Suprapubic skin (tissue), 4 donors: Measurements from ENCODE around the gene JAML.
"Not testable (repeated sequence)": the region's sequence is repeated elsewhere in the genome, so short reads cannot be mapped to it uniquely, and the experiment has no call there.

Source experiments
- EP300 ChIP-seq: sonication (generic); formaldehyde crosslinking; IDR thresholded peaks from one replicate; pipeline ENCODE4 v1.6.1; 2017; ENCODE audit warnings: antibody characterized with exemption
- POLR2A ChIP-seq, 2 donors: fragments of 450-650 bp; IDR thresholded peaks; one replicate each; pipeline ENCODE4 v1.6.1; 2017; ENCODE audit warnings: antibody characterized with exemption in 2 of 2, mild to moderate bottlenecking in 2 of 2, moderate library complexity in 2 of 2
- POLR2AphosphoS5 ChIP-seq, 3 donors: sonication (generic); formaldehyde crosslinking; IDR thresholded peaks; one replicate each; pipeline ENCODE4 v1.6.1; 2017; ENCODE audit warnings: antibody characterized with exemption in 3 of 3
- TF ChIP-seq, protein P1 (sequence below), 2 donors: fragments of 200-600 bp in 1 of 2; fragments of 450-650 bp in 1 of 2; sonication (generic) in 1 of 2; IDR thresholded peaks; one replicate each; pipeline ENCODE4 v1.5.1; 2016 to 2019; ENCODE audit warnings: antibody characterized with exemption in 2 of 2, mild to moderate bottlenecking in 1 of 2, moderate library complexity in 1 of 2

GRCh38 chr11:118190942-118191506 lies 33.8 kb downstream of the JAML start:
- TF ChIP-seq, protein P1, sequence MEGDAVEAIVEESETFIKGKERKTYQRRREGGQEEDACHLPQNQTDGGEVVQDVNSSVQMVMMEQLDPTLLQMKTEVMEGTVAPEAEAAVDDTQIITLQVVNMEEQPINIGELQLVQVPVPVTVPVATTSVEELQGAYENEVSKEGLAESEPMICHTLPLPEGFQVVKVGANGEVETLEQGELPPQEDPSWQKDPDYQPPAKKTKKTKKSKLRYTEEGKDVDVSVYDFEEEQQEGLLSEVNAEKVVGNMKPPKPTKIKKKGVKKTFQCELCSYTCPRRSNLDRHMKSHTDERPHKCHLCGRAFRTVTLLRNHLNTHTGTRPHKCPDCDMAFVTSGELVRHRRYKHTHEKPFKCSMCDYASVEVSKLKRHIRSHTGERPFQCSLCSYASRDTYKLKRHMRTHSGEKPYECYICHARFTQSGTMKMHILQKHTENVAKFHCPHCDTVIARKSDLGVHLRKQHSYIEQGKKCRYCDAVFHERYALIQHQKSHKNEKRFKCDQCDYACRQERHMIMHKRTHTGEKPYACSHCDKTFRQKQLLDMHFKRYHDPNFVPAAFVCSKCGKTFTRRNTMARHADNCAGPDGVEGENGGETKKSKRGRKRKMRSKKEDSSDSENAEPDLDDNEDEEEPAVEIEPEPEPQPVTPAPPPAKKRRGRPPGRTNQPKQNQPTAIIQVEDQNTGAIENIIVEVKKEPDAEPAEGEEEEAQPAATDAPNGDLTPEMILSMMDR (IDR thresholded peaks at IDR 0.05), result not testable (repeated sequence)
- not testable (repeated sequence) for TF ChIP-seq POLR2A (IDR thresholded peaks at IDR 0.05); EP300; POLR2AphosphoS5 (IDR thresholded peaks at IDR 0.05)
